GM18858 (cell line): ENCODE data around the gene KRTAP6-2.

Experiments
- ATAC-seq: cut with Tn5 transposase; IDR thresholded peaks from one replicate; pipeline ENCODE4 v1.9.1; 2021; ENCODE audit not compliant: unreplicated experiment

KRTAP6-2 gene

GRCh38 chr21:30577766-30578165 lies 20.9 kb downstream of the KRTAP6-2 start:
- no peak for ATAC-seq

- ATAC-seq = no peak
These were observed 31.1 kb downstream of the KRTAP6-2 start for GRCh38 chr21:30567617-30568016.

GRCh38 chr21:30563630-30564029 lies 35.1 kb downstream of the KRTAP6-2 start:
- no peak for ATAC-seq

- no peak for ATAC-seq
These were observed 35.6 kb downstream of the KRTAP6-2 start for GRCh38 chr21:30563072-30563471.

GRCh38 chr21:30561957-30562356 lies 36.7 kb downstream of the KRTAP6-2 start:
- ATAC-seq = no peak

- no peak for ATAC-seq
These were observed 37.3 kb downstream of the KRTAP6-2 start, which contains the start of gene KRTAP19-7 for GRCh38 chr21:30561264-30561895. TSS of gene KRTAP19-7 (minus strand) at chr21:30561314. CDS start at chr21:30561289, 25 bp downstream.

- no peak for ATAC-seq
These were observed 43.6 kb downstream of the KRTAP6-2 start for GRCh38 chr21:30555095-30555494.

- no peak for ATAC-seq
These were observed 45.9 kb downstream of the KRTAP6-2 start for GRCh38 chr21:30552782-30553181.
